ENCODE measurements around the gene SAMD4B. TPM values are rescaled to one million over a fixed set of nuclear protein-coding genes. Genes with fewer than 3 reads are reported as not detected.

Gene SAMD4B
- total and polyA plus RNA-seq, 10 of the 15 experiments (the other 5 are each of a cell fraction or from before 2014, with no cell fraction given): 2.4 to 43.3 (median 23.9) TPM

GRCh38 chr19:39356073-39356472 is 13.9 kb downstream of the SAMD4B start:
- no peaks in the 10 kb centered on the region for H3K27me3 ChIP-seq (replicated peaks in 1 of 2; ENCODE audit: control insufficient read depth in 2 of 2, insufficient read depth in 2 of 2, low read length in 1 of 2)
- ATAC-seq (no peak), DNase-seq (ENCODE audit: low read depth, low spot score) (no peak), FAIRE-seq (no peak)
- peaks cover 8% of the 10 kb centered on the region for H3K4me1 ChIP-seq (ENCODE audit: control insufficient read depth, insufficient read depth, low read length)
- intact Hi-C loops (cut with micrococcal nuclease; ENCODE audit: unreplicated experiment): no loop called here
- H4K20me1 ChIP-seq (ENCODE audit: control insufficient read depth, insufficient read depth): no peaks in the 10 kb centered on the region
- H3K36me3 ChIP-seq (ENCODE audit: control insufficient read depth in 2 of 2, insufficient read depth in 2 of 2, low read length in 1 of 2): peaks cover 16 to 24% of the 10 kb centered on the region in 2 experiments
- no peak overlapping the region for H3K9ac ChIP-seq (ENCODE audit: control insufficient read depth, insufficient read depth, low read length)
- no peak overlapping the region for H3K4me2 ChIP-seq (ENCODE audit: control insufficient read depth, insufficient read depth)
- POLR2A ChIA-PET: interaction anchor here (1.2 kb wide), 1 partner anchor 36 kb away, joined by 3 read pairs; the partner anchor contains the start of genes MED29 and PAF1
- no peak overlapping the region for H2AFZ ChIP-seq (ENCODE audit: control insufficient read depth, low read depth, low read length)
- no peaks in the 10 kb centered on the region for H3K9me3 ChIP-seq (replicated peaks; ENCODE audit: control insufficient read depth, insufficient read depth, low read length)
- CTCF ChIA-PET: interaction anchor here (0.8 kb wide), 1 partner anchor 10 kb away, joined by 6 read pairs; no protein-coding TSS in a partner anchor
- 87% methylated on average over 3 of the region's 3 CpGs for WGBS (ENCODE audit: insufficient coverage, insufficient replicate concordance, low lambda C conversion rate, missing lambda C conversion rate)
- BruUV-seq (replicated peaks): no TSS peak
- TF ChIP-seq ZNF207 (IDR thresholded peaks at IDR 0.05; ENCODE audit: borderline replicate concordance): no peak
- no peak for TF ChIP-seq LARP7 (IDR thresholded peaks at IDR 0.05)
- TF ChIP-seq SMAD5 (IDR thresholded peaks at IDR 0.05; ENCODE audit: low read depth): no peak
- no peak for TF ChIP-seq BCLAF1 (IDR thresholded peaks at IDR 0.05)
- TF ChIP-seq KAT2A (conservative IDR thresholded peaks at IDR 0.05; ENCODE audit: control insufficient read depth, low read depth, low read length): no peak
- no peak for TF ChIP-seq STAT1 (conservative IDR thresholded peaks at IDR 0.05)
- TF ChIP-seq CEBPB (IDR thresholded peaks at IDR 0.05; ENCODE audit: borderline replicate concordance in 1 of 2, low read depth in 2 of 2, low read length in 2 of 2): no peak
- no peak for TF ChIP-seq SP1 (IDR thresholded peaks at IDR 0.05; ENCODE audit: low read depth, low read length)
- no peak for TF ChIP-seq ZNF622 (IDR thresholded peaks at IDR 0.05)
- no peak for TF ChIP-seq IRF3 (IDR thresholded peaks at IDR 0.05)
- TF ChIP-seq HSF1 (IDR thresholded peaks at IDR 0.05; ENCODE audit: low read depth, low read length): no peak
- no peak for TF ChIP-seq ATF2 (IDR thresholded peaks at IDR 0.05; ENCODE audit: low read length)
- TF ChIP-seq TCF12 (IDR thresholded peaks at IDR 0.05; ENCODE audit: low read depth, low read length): no peak
- no peak for TF ChIP-seq FOS (IDR thresholded peaks at IDR 0.05; ENCODE audit: borderline replicate concordance, extremely low read depth, insufficient read length)
- no peak for TF ChIP-seq CBFB (IDR thresholded peaks at IDR 0.05; ENCODE audit: low read depth)
- TF ChIP-seq GABPA (IDR thresholded peaks at IDR 0.05; ENCODE audit: low read depth): no peak
- TF ChIP-seq PML (IDR thresholded peaks at IDR 0.05; ENCODE audit: low read length): no peak
- TF ChIP-seq ZNF274 (IDR thresholded peaks at IDR 0.05; ENCODE audit: insufficient read depth, insufficient read length): no peak
- TF ChIP-seq BRCA1 (IDR thresholded peaks at IDR 0.05; ENCODE audit: low read depth, low read length): no peak
- no peaks in the 10 kb centered on the region for H3K79me2 ChIP-seq (ENCODE audit: control insufficient read depth, insufficient read depth, low read length)
- SMC1A ChIA-PET (ENCODE audit: uncharacterized antibody, unreplicated experiment): no interaction called here
- RAD21 ChIA-PET (ENCODE audit: unreplicated experiment): no interaction called here
- in situ Hi-C loops (cut with MboI): no loop called here
- H3K4me3 ChIP-seq: no peak overlapping the region
- no peak overlapping the region for H3K27ac ChIP-seq (ENCODE audit: control insufficient read depth, insufficient read depth)
